Measurements from ENCODE around the gene ARHGAP44. TPM values are rescaled to one million over a fixed set of nuclear protein-coding genes. Genes with fewer than 3 reads are reported as not detected.

ARHGAP44 gene
- total RNA-seq: 2.0 and 2.9 TPM in 2 replicates

GRCh38 chr17:12789481-12790248 lies at the start of gene ARHGAP44:
ARHGAP44 (plus strand) TSS chr17:12789498; CDS start chr17:12789839, 341 bp downstream.

DNA sequence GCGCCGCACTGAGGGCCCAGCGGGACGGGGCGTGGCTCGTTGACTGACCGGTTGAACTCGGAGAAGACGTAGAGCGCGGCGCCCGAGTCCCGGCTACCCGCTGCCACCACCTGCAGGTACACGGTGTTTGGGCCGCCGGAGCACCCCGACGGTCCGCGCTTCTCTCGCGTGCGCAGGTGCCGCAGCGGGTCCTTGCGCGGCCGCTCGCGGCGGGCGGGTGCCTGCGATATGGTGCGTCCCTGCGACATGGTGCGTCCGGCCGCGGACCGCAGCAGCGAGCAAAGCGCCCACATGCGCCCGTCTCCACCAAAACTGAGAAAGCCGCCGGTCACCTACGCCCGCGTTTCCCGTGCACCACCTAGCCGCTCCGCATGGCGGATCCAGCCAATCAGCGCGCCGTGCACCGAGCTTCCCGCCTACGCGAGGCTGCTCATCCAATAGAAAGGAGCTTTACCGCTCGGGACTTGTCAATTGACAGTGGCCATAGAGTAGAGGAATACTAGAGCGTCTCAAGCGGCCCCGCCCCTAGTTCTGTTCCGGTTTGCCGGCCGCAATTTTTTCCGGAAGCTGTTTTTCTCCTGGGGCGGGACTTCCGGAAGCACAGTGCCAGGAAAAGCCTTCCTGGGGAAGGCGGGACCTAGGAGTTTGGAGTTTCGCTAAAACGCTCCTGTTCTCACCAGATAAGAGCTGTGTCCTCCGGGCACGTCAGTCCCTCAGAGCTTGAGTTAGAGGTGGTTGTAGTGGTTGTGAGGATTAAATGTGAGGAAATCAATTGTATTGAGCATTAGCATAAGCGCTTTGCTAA lies 228.6 kb downstream of the ARHGAP44 start, which contains the start of gene ELAC2:
TSS of gene ELAC2 (minus strand) at position 373 of the 805 bp plus-strand sequence. CDS start at position 293, 80 bp downstream.

Small RNA genes within 50 kb of the gene (small RNA-seq; reads per million reads assigned to genes)
- gene MIR1269B: not detected

Other genes with a start within 250 kb of the ARHGAP44 start
- not detected in 2 replicates for gene MYOCD, start 123.6 kb upstream of the ARHGAP44 start, total RNA-seq
- gene ELAC2, start 228.5 kb downstream of the ARHGAP44 start, total RNA-seq: 72.8 and 80.2 TPM in 2 replicates

Data from subcutaneous preadipocyte (primary cell).